GM19397 (cell line): ENCODE data around the gene RSRC1.
"Not testable (repeated sequence)": the region's sequence is repeated elsewhere in the genome, so short reads cannot be mapped to it uniquely, and the experiment has no call there.

Source experiments
- ATAC-seq: cut with Tn5 transposase; IDR thresholded peaks from one replicate; pipeline ENCODE4 v1.9.1; 2021; ENCODE audit warnings: mild to moderate bottlenecking, moderate library complexity; ENCODE audit not compliant: unreplicated experiment

RSRC1 gene

DNA sequence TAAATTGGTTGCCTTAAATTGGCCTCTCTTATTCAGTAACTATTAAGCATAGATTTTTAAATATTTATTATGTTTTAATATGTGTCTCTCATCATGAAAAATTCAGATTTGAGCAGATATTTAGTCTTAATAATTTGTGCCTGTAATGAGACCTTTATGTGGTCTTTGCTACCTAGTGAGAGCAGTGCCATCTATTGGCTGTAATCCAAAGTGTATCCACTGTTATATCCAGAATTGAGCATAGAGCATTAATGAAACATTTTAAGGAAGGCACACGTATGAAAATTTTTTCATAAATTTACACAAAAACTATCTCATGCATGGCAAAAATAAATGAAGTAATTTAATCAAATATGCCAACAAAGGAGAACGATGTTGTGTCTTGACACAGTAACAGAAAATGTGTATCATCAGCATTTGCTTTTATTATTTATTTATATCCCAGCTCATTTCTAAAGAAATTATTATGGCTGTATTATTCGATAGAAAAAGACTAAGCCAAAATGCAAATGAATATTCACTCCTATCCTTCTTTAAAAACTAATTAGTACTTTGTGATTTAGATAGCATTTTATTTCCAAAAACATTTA lies 203.5 kb downstream of the RSRC1 start:
- ATAC-seq, result peak; percentile 42

DNA sequence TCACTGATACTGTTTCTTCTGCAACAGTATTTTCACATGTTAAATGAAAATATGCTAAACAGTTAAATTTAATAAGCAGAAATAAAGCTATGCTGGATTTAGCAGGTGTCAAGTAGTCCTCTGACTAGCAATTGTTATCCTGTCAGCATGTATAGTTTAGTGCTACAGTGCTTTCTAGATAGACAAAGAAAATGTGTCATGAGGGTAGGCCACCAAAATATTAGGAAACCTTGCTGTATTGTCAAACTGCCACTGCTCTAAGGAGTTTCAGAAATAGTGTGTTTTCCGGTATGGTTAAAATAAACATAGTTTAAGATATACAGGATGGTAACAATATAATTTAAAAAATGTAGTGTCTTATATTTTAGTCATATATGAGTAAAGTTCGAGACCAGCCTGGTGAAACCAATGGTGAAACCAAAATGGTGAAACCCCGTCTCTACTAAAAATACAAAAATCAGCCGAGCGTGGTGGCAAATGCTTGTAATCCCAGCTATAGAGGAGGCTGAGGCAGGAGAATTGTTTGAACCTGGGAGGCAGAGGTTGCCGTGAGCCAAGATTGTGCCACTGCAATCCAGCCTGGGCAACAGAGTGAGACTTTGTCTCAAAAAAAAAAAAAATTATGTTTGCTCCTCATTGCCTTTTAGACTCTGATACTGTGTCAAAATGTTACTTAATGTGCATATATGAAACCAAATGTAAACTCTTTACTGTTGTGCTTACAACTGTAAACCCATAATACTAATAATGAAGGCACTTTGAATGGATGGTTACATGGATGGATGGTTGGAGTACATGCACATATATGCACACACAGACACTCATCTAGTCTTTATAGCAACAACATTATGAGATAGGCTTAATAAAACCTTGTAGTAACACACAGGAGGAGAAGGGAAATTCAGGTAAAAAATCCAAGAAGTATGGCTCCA lies 204.8 kb downstream of the RSRC1 start:
- peak; percentile 54 for ATAC-seq

DNA sequence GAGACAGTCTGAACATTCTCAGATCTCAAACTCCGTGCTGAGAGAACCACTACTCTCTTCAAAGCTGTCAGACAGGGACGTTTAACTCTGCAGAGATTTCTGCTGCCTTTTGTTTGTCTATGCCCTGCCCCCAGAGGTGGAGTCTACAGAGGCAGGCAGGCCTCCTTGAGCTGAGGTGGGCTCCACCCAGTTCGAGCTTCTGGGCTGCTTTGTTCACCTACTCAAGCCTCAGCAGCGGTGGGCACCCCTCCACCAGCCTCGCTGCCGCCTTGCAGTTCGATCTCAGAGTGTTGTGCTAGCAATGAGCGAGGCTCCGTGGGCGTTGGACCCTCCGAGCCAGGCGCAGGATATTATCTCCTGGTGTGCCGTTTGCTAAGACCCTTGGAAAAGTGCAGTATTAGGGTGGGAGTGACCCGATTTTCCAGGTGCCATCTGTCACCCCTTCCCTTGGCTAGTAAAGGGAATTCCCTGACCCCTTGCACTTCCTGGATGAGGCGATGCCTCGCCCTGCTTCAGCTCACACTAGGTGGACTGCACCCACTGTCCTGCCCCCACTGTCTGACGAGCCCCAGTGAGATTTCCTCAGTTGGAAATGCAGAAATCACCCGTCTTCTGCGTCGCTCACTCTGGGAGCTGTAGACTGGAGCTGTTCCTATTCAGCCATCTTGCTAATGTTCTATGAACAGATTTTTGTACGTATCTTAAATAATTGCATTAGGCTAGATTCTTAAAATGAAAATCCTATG lies 220.0 kb downstream of the RSRC1 start:
- not testable (repeated sequence) for ATAC-seq

DNA sequence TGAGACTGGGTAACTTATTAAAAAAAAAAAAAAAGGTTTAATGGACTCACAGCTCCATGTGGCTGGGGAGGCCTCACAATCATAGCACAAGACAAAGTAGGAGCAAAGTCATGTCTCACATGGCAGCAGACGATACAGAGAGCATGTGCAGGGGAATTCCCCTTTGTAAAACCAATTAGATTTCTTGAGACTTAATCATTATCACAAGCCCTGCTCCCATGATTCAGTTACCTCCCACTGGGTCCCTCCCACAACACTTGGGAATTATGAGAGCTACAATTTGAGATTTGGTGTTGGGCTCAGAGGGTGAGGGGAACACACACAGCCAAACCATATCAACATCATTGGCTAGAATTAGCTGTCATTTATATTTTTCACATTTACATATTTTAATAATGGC lies 221.0 kb downstream of the RSRC1 start:
- no peak for ATAC-seq

DNA sequence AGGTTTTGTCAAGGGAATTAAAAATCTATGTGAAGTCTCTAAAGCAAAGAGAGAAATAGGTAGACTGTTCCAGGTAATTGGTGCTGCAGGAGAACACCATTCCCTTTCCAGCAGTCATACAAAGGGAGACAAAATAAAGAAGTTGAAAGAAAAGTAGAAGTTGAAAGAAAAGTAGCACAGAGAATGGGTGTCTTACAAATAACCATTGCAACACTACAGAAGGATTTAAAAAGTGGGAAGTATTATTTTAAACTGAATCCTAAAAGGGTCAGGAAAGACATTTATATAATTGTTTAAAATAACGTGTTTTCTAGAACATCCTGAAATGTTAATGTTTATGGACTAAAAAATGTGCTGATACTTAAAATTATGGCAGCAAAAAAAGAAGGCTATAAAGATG lies 223.8 kb downstream of the RSRC1 start:
- no peak for ATAC-seq

DNA sequence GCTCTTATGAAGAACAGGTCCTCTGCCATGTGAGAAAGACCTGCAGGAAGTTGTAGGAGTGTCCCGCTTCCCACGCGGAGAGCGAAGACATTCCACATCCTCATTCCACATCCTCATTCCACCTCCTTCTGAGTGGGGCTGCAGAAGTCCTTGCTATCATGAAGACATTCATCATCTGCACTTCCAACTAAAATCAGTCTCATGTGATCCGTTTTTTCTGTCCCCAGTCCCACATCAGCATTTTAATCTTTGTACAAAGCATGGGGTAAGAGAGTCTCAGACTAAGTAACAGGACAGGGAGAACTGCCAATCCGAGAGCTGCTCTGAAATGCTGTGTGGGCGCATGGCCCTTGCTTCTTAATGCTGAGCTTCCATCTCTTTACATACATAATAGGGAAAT lies 227.2 kb downstream of the RSRC1 start:
- no peak for ATAC-seq

DNA sequence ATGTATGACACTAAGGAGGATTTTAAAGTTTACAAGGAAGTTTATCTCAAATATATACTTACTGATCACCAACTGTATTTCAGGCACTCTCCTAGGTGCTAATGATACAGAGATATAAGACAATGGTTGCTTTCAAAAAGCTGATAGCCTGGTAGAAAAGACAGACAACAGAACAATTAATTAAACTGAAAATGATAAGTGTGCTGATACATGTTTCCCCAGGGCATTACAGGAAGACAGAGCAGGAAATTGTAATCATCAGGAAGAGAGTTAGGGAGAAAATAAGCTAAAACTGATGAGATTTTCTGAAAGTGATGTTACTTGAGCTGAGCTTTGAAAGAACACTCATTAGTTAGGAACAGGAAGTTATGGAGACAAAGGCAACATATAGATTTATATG lies 229.7 kb downstream of the RSRC1 start:
- ATAC-seq, result no peak

DNA sequence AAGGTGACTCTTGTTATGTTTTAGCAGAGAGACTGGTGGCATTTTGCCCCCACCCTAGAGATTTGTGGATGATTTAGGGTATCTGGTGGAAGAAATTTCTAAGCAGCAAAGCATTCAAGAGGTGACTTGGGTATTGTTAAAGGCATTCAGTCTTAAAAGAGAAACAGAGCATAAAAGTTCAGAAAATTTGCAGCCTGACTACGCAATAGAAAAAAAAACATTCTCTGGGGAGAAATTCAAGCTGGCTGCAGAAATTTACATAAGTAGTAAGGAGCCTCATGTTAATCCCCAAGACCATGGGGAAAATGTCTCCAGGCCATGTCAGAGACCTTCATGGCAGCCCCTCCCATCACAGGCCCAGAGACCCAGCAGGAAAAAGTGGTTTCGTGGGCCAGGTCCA lies 231.1 kb downstream of the RSRC1 start:
- not testable (repeated sequence) for ATAC-seq

DNA sequence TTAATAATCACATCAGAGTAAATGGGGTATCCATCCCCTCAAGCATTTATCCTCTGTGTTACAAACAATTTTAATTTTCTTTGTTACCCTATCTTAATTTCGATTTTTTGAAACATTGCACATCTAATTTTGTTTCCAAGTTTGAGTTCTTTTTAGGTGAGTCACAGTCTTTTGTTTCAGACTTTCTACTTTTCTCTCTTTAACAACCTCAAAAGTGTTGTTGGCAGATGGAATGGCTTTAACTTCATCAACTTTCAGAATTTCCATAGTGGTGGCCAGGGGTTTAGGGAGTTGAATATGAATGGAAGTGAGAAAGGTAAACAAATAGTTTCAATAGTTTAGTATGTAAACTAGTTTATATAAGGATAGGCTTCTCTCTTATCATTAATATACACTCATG lies 238.1 kb downstream of the RSRC1 start:
- no peak for ATAC-seq

DNA sequence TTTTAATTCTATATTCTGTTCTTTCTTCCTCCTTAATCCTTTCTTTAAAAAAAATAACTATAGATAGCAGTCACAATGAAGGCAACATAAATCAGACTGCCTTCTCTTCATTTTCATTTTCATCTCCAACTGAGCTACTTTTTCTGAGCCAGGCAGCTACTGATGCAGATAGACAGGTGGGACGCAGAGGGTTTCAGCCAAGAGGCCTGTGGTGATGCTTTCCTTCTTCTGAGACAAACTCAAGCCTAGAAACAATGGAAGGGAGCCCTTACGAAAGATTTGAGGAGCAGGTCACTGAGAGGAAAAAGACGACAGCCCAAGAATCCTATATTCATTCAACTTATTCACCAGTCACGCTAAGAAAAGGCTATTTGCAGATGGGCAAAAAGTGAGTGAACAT lies 241.1 kb downstream of the RSRC1 start:
- ATAC-seq, result no peak

DNA sequence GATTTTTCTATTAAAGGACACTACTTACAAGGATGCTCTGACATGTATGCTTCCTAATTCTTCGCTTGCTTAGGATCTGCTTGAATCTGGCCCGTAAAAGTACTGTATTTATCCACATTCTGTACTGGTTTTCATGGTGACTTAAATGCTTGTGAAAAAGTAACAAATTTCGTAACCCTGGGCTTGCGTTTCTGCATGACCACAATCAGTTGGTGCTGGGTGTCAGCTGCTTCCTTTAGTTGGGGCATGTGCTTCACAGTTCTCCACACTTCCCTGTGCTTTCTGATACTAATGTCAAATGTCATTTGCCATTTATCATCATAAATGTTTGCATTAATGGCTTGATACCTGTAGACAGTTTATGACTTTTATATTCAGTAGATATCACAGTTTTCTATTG lies 242.7 kb downstream of the RSRC1 start:
- ATAC-seq, result peak; percentile 65

DNA sequence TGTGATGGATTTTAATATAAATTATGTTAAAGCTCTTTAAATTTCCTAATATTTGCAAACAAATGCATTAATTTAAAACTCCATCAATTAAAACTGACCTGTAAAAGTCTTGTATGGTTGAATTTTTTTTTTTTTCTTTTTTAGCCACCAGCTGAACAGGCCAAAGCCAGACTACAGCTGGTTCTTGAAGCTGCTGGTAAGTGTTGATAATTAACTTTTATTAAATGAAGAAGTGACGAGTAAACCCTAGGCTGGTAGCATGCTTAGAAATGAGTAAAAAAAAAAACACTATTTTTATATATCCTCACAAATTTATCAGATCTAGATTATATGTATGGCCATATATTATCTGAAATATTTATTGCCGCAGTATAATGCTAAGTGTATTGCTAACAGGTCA lies 244.8 kb downstream of the RSRC1 start:
- ATAC-seq, result peak; percentile 58

DNA sequence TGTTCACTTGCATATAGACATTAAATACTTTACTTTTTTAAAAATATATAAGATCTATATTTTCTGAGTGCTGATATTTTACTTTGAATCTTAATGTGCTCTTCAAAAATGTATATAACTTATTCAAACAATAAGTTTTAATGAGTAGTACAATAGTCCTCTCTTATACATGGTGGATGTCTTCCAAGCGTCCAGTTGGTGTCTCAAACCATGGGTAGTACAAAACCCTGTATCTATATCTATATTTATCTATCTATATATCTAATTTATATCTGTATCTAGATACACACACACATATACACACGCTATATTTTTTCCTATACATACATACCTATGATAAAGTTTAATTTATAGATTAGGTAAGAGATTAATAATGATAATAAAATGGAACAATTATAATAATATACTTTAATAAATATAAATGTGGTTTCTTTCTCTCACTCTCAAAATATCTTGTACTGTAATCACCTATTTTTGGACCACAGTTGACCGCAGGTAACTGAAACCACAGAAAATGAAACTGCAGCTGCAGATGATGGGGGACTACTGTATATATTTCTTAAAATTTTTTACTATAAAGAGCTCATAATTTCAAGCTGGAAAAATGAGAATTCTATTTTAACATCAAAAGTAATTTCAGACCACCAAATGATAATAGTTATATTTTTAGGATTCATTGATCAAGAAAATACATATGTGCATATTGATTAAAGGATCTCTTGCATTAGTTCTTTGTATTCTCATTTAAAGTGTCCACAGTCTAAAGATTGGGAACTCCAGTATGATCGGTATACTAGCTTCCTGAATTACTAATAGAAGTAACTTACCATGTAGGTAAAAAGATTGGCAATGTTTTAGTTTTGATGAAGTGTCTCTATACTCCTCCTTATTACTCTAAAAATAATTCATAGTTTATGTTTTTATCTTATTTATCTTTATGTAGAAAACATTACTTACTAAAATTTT lies 246.0 kb downstream of the RSRC1 start:
- peak; percentile 74 for ATAC-seq

DNA sequence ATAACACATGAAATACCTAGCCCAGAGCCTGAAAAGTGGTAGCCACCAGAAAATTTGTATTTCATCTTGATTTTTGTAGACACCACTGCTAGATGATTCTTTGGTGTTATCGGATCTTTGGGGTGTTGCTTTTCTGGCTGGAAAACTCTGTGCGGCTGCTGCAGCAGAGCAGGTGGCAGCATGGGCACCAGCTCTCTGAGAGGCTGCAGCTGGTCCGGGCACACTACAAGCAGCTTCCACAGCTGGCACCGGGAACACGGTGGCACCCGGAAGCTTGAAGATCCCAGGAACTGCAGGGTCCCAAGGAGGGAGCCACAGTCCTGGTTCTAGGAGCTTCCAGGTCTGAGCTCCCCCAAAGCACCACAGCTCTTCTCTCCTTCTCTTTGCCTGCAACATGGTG lies 249.4 kb downstream of the RSRC1 start:
- no peak for ATAC-seq

DNA sequence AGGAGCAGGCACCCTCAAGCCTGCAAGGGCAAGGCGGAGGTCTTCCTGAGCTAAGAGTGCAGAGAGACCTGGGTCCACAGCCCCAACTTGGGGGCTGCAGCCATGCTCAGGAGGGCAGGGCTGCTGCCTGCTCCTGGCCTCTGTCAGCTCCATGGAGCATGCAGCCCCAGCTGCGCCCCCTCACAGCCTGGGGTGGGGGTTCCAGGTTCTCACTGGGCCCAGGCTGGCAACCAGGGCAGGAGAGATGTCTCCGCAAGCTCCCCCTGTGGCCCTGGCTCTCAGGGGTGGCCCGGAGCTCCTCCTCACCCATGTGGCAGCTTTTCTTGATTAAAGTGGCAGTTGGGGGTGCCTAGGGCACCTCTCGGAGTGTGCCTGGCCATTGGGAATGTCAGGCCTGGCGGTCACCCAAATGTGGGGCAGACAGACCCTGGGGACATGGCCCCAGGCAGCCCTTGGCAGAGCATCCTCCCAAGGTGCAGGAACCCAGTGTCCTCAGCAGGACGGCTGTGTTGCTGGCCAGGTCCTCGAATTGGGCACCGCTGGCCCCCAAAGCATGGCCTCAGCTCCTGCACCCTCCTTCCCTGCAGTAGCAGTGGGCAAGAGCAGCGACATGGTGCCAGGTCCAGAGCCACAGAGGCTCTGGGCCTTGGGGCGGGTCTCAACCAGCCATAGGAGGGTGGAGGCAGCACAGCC lies 251.0 kb downstream of the RSRC1 start:
- ATAC-seq, result no peak

DNA sequence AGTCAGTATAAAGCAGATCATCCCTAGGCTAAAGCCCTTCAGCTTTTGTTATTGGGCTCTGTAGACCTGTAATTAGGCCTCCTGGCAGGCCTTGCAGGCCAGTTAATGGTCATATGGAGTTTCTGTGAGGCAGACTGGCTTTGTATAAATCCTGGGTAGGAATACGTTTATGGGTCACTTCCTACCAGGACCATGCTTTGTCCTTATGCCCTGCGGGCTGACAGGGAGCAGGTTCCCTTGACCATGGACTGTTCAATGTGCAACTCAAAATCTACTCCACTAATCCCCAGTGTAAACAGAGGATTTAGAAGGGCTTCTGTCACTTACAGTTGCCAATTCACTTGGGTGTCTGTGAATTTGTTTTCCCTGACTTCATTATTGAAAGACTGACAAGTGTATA lies 258.4 kb downstream of the RSRC1 start:
- no peak for ATAC-seq

DNA sequence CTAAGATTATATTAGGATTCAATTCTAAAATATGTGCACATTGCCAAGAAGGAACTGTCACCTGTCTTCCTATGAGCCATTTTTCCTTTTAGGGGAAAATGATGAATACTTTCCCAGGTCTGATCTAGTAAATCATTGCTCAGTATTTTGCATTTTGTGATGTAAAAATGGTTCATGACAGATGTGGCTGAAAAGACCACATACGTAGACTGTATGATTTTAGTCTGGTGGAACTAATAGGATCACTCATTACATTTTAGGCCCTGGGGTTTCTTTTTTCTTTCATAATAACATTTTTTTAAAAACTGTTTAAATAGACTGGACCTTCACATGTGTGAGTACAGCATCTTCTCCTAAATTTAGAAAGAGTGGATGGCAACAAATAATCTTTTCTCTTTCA lies 259.4 kb downstream of the RSRC1 start:
- ATAC-seq, result peak; percentile 57

DNA sequence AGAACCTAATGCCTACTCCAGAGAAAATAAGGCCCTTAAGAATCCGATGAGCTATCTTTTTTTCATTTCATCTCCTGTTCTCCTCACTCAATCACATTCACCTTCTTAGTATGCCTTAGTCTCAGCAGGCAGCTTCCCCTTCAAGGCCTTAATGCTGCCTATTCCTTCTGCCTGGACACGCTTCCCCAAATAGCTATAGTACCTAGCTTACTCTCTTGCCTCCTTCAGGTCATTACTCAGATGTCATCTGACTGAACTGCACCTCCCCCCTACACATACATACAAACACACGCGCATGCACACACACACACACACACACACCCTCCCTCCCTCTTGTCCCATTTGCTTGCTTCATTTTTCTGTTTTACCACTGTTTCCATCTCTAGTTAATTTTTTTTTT lies 269.6 kb downstream of the RSRC1 start:
- ATAC-seq, result no peak

DNA sequence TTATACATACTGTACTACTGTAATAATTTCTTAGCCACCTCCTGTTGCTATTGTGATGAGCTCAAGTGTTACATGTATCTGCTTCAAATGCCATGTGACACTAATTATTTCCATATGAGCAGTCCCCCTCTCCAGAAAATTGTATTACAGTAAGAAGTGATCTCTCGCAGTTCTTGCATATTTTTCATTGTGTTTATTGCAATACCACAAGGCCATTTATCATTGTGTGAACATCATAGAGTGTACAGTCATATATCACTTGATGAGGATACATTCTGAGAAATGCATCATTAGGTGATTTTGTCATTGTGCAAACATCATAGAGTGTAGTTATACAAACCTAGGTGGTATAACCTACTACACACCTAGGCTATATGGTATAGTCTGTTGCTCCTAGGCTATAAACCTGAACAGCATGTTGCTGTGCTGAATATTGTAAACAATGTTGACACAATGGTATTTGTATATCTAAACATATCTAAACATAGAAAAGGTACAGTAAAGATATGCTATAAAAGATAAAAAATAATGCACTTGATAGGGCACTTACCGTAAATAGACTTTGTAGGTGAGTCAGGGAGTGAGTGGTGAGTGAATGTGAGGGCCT lies 271.5 kb downstream of the RSRC1 start:
- ATAC-seq, result no peak

DNA sequence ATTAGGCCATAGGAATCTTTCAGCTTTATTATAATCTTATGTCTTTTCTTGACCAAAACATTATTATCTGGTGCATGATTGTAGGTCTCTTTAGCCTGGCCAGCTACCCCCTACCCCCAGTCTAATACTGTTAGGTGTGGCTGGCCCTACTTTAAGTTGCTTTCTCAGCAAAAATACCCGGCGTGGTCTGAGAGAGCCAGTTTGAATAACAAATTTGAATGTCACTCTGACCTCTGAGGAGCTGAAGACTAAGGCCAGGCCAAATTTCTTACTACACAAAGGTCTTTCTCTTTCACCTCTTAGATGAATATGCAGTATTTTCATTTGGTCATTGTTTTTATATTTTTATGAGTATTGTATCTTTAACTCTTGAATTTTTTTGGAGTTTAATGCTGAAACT lies 272.6 kb downstream of the RSRC1 start:
- no peak for ATAC-seq
